ENCODE results near the gene RPS3. TPM values are rescaled to one million over a fixed set of nuclear protein-coding genes. Genes with fewer than 3 reads are reported as not detected.
A peak's percentile ranks its signal among the peaks of the same experiment; 100 is the strongest.

The RPS3 gene
- total and polyA plus RNA-seq, 9 of the 15 experiments (the other 6 are each of a cell fraction or from before 2014, with no cell fraction given): 2,700 to 5,771 (median 3,679) TPM

DNA sequence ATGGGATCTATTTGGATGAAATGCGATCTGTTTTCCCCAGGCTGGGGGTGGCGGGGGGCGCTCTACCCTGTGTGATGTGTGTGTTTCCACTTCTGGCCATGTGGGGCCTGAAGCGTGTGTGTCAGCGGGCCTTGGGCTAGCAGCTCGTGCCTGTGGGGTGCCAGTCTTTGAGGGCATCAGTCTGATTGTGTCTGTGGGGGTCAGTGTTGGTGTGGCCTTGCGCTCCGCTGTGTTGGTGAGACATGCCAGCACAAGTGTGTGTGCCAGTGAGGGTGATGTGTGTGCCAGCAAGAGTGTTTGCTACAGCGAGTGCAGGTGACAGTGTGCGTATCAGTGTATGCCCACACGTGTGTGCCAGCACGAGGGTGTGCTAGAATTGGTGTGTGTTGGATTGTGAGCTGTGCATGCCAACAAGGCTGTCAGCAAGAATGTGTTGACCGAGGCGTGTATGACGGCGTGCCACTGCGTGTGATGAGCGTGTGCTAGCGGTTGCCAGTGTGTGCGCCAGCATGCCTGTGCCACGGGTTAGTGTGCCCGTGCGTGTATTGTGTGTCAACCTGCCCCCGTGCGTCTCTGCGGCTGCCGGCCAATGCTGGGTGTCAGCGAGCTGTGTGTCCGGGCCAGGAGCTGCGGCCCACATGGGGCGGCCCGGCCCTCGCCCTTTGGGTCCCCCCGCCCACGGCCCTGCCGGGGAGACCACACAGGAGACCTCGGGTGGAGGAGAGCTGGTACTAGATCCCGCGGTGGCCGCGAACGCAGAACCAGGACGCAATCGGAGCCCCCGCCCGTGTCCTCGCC lies 48.4 kb upstream of the RPS3 start (continued):
- TF ChIP-seq, protein P1, sequence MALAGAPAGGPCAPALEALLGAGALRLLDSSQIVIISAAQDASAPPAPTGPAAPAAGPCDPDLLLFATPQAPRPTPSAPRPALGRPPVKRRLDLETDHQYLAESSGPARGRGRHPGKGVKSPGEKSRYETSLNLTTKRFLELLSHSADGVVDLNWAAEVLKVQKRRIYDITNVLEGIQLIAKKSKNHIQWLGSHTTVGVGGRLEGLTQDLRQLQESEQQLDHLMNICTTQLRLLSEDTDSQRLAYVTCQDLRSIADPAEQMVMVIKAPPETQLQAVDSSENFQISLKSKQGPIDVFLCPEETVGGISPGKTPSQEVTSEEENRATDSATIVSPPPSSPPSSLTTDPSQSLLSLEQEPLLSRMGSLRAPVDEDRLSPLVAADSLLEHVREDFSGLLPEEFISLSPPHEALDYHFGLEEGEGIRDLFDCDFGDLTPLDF (CRISPR knock-in tag; IDR thresholded peaks at IDR 0.05): 0 out of 2 replicates have a peak, but pooled peaks have one; percentile 16
- no peak for TF ChIP-seq MEIS2 (IDR thresholded peaks at IDR 0.05; ENCODE audit: partially characterized antibody)
- TF ChIP-seq YY1 (IDR thresholded peaks at IDR 0.05; ENCODE audit: borderline replicate concordance in 1 of 3, control insufficient read depth in 1 of 3, extremely low read depth in 1 of 3, insufficient read depth in 3 of 3, insufficient read length in 1 of 3, insufficient replicate concordance in 2 of 3, low read depth in 1 of 3, low read length in 2 of 3): peak in 1 of 3 experiments; percentile 22
- peak in 1 of 2 experiments; percentile 58; a peak in 2 of 4 replicates for TF ChIP-seq MLLT1 (IDR thresholded peaks at IDR 0.05)
- TF ChIP-seq MCM3 (IDR thresholded peaks at IDR 0.05): no peak
- no peak for TF ChIP-seq MTF1 (CRISPR knock-in tag; IDR thresholded peaks at IDR 0.05; ENCODE audit: borderline replicate concordance)
- TF ChIP-seq, protein P2, sequence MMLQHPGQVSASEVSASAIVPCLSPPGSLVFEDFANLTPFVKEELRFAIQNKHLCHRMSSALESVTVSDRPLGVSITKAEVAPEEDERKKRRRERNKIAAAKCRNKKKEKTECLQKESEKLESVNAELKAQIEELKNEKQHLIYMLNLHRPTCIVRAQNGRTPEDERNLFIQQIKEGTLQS (IDR thresholded peaks at IDR 0.05): no peak
- TF ChIP-seq, protein P2 (CRISPR knock-in tag; conservative IDR thresholded peaks at IDR 0.05): no peak
- 0 out of 2 replicates have a peak, but pooled peaks have one; percentile 61 for TF ChIP-seq XRCC5 (IDR thresholded peaks at IDR 0.05; ENCODE audit: low read depth, low read length)
- no peak for TF ChIP-seq ETS1 (conservative IDR thresholded peaks at IDR 0.05; ENCODE audit: control insufficient read depth, low read depth, low read length)
- TF ChIP-seq ZNF239 (CRISPR knock-in tag; IDR thresholded peaks at IDR 0.05): no peak
- peak; percentile 59; the same call in 1 of the 2 replicates for TF ChIP-seq RBFOX2 (IDR thresholded peaks at IDR 0.05; ENCODE audit: low read depth, low read length)
- no peak for TF ChIP-seq HNRNPK (IDR thresholded peaks at IDR 0.05; ENCODE audit: low read depth, low read length, poor library complexity, severe bottlenecking)
- TF ChIP-seq, protein P3, sequence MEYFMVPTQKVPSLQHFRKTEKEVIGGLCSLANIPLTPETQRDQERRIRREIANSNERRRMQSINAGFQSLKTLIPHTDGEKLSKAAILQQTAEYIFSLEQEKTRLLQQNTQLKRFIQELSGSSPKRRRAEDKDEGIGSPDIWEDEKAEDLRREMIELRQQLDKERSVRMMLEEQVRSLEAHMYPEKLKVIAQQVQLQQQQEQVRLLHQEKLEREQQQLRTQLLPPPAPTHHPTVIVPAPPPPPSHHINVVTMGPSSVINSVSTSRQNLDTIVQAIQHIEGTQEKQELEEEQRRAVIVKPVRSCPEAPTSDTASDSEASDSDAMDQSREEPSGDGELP (CRISPR knock-in tag; IDR thresholded peaks at IDR 0.05; ENCODE audit: borderline replicate concordance): peak; percentile 18; the same call in 1 of the 2 replicates
- no peak; the same call in 1 of the 2 replicates for TF ChIP-seq ZBTB9 (CRISPR knock-in tag; IDR thresholded peaks at IDR 0.05)
- no peak for TF ChIP-seq MBD2 (IDR thresholded peaks at IDR 0.05; ENCODE audit: borderline replicate concordance, low read depth)
- TF ChIP-seq ZNF785 (CRISPR knock-in tag; IDR thresholded peaks at IDR 0.05): no peak
- TF ChIP-seq MTA3 (IDR thresholded peaks at IDR 0.05; ENCODE audit: borderline replicate concordance): no peak; the same call in 1 of the 2 replicates

All from K562 (cell line).